Activated CD4-positive, alpha-beta memory T cell treated with anti-CD3 and anti-CD28 coated beads, Interleukin-2, amount 10 ng/mL, durations not matched to agents 7 days and 5 days (primary cell): ENCODE results near the gene KIF18B. TPM values are rescaled to one million over a fixed set of nuclear protein-coding genes. Genes with fewer than 3 reads are reported as not detected.

Experiments used
- CTCF ChIA-PET: fragments of 350-600 bp; sonication (Branson Sonifier 250); formaldehyde crosslinking; loops from one replicate; lab custom pipeline; 2021; ENCODE audit warnings: antibody characterized with exemption, inconsistent platforms; lab: Charles Lee
- POLR2A ChIA-PET: fragments of 350-600 bp; sonication (Branson Sonifier 250); formaldehyde crosslinking; loops from one replicate; lab custom pipeline; 2021; ENCODE audit warnings: antibody characterized with exemption; lab: Charles Lee
- DNase-seq: peaks from one replicate; pipeline ENCODE4 v3.0.0-alpha.2; 2020
- H3K27ac Mint-ChIP-seq: one replicate; pipeline ENCODE4 v1.8.0; 2021; ENCODE audit warnings: mild to moderate bottlenecking, mixed read lengths
- H3K27me3 Mint-ChIP-seq: one replicate; pipeline ENCODE4 v1.8.0; 2021; ENCODE audit warnings: mixed read lengths
- H3K36me3 Mint-ChIP-seq: one replicate; pipeline ENCODE4 v1.8.0; 2021; ENCODE audit warnings: low read depth, mixed read lengths
- H3K4me1 Mint-ChIP-seq: one replicate; pipeline ENCODE4 v1.8.0; 2021; ENCODE audit warnings: mixed read lengths
- H3K4me3 Mint-ChIP-seq: one replicate; pipeline ENCODE4 v1.8.0; 2021; ENCODE audit warnings: mild to moderate bottlenecking, mixed read lengths
- H3K9me3 Mint-ChIP-seq: one replicate; pipeline ENCODE4 v1.8.0; 2021; ENCODE audit warnings: mixed read lengths
- total RNA-seq, 2 experiments: library from RNA; stranded (reverse); gene quantifications; one replicate each; pipeline ENCODE4 v1.2.3, GENCODE V29; 2021

The KIF18B gene
- total RNA-seq, 2 experiments from 2014 or later, result 66.9 to 67.9 TPM

DNA sequence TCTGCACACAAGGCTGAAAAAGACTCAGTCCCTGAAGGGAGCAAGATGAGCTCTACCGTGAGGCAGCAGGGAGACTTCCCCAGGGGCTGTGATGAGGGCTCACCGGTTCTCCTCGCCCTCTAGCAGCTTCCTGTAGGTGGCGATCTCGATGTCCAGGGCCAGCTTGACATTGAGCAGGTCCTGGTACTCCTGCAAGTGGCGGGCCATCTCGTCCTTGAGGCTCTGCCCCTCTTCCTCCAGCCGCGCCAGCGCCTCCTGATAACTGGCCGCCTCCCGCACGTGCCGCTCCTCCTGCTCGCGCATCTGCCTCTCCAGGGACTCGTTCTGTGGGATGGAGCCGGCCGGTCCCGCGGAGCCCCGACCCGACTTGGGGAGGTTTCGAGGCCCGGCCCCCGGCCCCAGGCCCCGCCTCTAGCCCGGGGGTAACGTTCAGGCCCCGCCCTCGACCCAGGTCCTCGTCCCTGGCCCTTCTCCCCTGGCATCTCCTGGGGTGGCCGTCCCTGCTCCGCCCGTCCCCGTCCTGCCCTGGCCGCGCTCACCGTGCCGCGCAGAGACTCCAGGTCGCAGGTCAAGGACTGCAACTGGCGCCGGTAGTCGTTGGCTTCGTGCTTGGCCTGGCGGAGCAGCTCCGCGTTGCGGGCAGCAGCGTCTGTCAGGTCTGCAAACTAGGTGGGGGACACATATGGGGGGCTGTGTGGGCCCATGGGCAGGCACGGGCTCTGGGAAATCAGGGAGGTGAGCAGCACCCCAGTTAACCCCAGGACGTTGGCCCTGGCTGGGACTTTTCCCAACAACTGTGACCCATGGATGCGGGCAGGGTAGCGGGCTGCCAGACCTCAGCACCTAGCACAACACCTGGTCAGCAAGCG lies 36.2 kb downstream of the KIF18B start:
- DNase-seq, result peak; percentile 60
- ChIA-PET CTCF (interaction anchor here (1.0 to 1.8 kb wide), 4 partner anchors 12 to 112 kb away, joined by 3 to 6 read pairs (median 4); partner anchors contain the start of gene EFTUD2), POLR2A (interaction anchor here (1.8 to 2.4 kb wide), 2 partner anchors 13 to 36 kb away, joined by 6 read pairs; partner anchors contain the start of genes EFTUD2 and KIF18B)
- Mint-ChIP-seq H3K9me3 (no peaks in the 10 kb centered on the region), H3K4me3 (no peak overlapping the region), H3K27me3 (peaks cover 31% of the 10 kb centered on the region), H3K4me1 (peaks cover 14% of the 10 kb centered on the region), H3K36me3 (no peaks in the 10 kb centered on the region), H3K27ac (no peak overlapping the region)

DNA sequence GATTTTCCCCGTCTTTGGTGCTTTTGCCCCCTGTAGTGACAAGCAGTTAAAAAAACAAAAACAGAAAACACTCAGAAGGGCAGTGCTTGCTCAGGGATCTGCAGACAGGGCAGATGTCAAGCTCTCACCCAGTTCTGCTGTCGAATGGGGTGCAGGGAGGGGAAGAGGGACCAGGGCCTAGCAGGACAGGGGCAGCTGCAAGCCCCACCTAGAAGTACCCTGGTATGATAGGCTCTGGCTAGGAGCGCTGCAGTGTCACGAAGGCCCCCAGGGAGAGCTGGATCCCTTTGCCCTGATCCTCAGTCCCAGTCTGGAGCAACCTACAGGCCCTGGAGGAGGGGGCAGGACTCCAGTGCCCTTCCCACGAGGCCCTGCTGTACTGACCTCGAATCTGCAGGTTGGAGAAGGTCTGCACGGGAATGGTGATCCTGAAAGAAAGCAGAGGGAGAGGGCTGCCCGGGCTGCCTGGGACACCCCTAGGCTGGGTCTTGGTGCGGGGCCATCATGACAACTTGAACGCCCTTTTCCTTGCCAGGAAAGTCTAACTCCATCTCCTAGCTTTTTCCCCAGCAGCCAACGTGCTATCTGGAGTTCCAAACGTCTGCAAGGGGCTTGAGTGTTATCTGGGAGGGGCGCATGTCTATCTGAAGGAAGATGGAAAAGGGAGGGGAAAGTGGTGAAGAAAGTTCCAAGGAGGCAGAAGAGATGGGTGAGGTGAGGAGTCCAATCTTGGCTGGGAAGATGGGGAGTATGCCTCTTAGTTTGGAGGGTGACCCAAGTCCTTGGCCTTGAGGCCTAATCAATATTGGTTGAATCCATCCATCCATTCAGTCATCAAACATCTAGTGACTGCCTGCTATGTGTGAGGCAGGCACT lies 37.1 kb downstream of the KIF18B start:
- Mint-ChIP-seq H3K4me3 (no peak overlapping the region), H3K9me3 (no peaks in the 10 kb centered on the region), H3K27me3 (peaks cover 34% of the 10 kb centered on the region), H3K4me1 (peaks cover 14% of the 10 kb centered on the region), H3K36me3 (no peaks in the 10 kb centered on the region), H3K27ac (no peak overlapping the region)
- ChIA-PET CTCF (interaction anchor here (0.9 to 1.8 kb wide), 6 partner anchors 10 to 225 kb away, joined by 3 to 6 read pairs (median 4); partner anchors contain the start of genes ACBD4 and EFTUD2), POLR2A (interaction anchor here (1.8 to 2.4 kb wide), 2 partner anchors 12 to 37 kb away, joined by 6 read pairs; partner anchors contain the start of genes EFTUD2 and KIF18B)
- no peak for DNase-seq

DNA sequence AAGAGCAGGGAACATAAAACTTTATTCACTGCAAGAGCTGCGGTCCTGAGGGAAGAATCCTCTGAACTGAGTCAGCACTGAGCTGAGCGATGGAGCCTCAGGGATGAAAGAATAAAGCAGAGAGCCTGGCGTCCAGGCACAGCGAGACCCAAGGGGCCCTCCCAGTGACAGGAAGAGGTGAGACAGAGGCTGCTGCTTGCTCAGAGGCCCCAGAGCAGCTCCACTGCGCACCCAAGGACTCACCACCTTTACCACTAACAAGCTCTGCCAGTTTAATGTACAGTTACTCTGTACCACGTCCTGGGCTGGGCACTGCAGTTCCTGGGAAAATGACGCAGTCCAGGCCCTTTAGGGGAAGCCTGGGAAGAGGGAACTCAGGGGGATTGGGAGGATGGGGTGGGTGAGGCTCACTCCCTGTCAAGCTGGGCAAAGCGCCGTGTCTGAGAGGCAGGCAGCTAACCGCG lies 37.9 kb downstream of the KIF18B start:
- peaks cover 34% of the 10 kb centered on the region for H3K27me3 Mint-ChIP-seq
- ChIA-PET CTCF (interaction anchor here (0.9 to 1.8 kb wide), 3 partner anchors 11 to 226 kb away, joined by 3 to 6 read pairs (median 4); partner anchors contain the start of gene ACBD4), POLR2A (interaction anchor here (1.4 to 2.4 kb wide), 3 partner anchors 11 to 37 kb away, joined by 3 to 6 read pairs (median 6); partner anchors contain the start of genes EFTUD2 and KIF18B)
- H3K27ac Mint-ChIP-seq, result no peak overlapping the region
- H3K4me3 Mint-ChIP-seq, result no peak overlapping the region
- H3K9me3 Mint-ChIP-seq, result no peaks in the 10 kb centered on the region
- no peak for DNase-seq
- H3K36me3 Mint-ChIP-seq, result no peaks in the 10 kb centered on the region
- peaks cover 14% of the 10 kb centered on the region for H3K4me1 Mint-ChIP-seq

DNA sequence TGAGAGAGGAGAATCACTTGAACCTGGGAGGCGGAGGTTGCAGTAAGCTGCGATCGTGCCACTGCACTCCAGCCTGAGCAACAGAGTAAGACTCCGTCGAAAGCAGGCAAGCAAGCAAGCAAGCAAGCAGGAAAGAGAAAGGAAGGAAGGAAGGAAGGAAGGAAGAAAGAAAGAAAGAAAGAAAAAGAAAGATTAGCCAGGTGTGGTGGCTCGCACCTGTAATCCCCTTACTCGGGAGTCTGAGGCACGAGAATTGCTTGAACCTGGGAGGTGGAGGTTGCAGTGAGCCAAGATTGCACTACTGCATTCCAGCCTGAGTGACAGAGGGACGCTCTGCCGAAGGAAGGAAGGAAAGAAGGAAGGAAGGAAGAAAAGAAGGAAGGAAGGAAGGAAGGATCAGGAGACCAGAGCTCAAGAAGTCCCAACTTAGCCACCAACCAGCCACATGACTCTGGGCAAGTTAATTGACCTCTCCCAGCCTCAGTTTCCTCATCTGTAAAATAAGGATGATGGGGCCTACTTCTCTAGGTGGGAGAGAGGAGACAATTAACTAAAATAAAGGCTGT lies 38.7 kb downstream of the KIF18B start:
- CTCF ChIA-PET, result no interaction called here
- no peak for DNase-seq

DNA sequence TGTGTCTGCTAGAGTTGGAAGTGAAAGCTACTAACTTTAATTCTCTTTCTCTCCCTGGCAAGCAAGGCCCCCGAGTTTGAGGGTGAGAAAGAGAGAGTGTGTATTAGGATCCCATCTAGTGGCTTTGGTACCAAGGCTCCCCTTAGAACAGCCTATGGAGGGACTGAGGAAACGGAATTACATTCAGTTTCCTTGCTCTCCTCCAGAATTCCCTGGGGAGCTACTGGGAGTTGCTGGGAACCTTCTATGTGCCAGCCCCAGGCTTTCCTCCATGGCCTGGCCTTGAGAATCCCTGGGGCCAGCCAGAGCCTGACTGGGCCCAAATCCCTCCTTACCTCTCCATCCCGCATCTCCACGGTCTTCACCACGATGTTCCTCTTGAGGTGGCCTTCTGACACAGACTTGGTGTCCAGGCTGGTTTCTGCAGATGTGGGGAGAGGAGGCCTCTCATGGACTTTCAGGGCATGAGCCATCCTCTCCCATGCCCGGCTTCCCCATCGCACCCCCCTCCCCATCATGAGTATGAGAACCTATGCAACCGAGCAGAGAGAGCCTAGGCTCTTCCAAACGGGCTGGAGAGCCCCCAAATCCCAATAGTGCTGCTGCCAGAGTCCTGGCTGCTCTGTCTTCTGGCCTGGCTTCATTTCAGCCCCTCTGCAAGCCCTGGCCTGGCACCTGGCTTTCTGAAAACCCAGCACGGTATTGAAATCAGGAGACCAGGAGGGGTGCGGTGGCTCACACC lies 39.7 kb downstream of the KIF18B start:
- H3K4me3 Mint-ChIP-seq, result no peak overlapping the region
- no peaks in the 10 kb centered on the region for H3K36me3 Mint-ChIP-seq
- H3K4me1 Mint-ChIP-seq, result peaks cover 9% of the 10 kb centered on the region
- no peaks in the 10 kb centered on the region for H3K9me3 Mint-ChIP-seq
- H3K27ac Mint-ChIP-seq, result no peak overlapping the region
- peaks cover 24% of the 10 kb centered on the region for H3K27me3 Mint-ChIP-seq
- POLR2A ChIA-PET, result interaction anchor here (0.9 to 1.4 kb wide), 2 partner anchors 25 to 38 kb away, joined by 3 read pairs; no protein-coding TSS in a partner anchor
- DNase-seq, result no peak
- CTCF ChIA-PET, result no interaction called here

More for the DNA sequence above, 38.7 kb downstream of the KIF18B start:
- H3K4me3 Mint-ChIP-seq, result no peak overlapping the region
- H3K4me1 Mint-ChIP-seq, result peaks cover 14% of the 10 kb centered on the region
- POLR2A ChIA-PET, result interaction anchor here (1.4 kb wide), 1 partner anchor 38 kb away, joined by 3 read pairs; no protein-coding TSS in a partner anchor
- H3K27ac Mint-ChIP-seq, result no peak overlapping the region
- no peaks in the 10 kb centered on the region for H3K9me3 Mint-ChIP-seq
- H3K36me3 Mint-ChIP-seq, result no peaks in the 10 kb centered on the region
- H3K27me3 Mint-ChIP-seq, result peaks cover 31% of the 10 kb centered on the region

DNA sequence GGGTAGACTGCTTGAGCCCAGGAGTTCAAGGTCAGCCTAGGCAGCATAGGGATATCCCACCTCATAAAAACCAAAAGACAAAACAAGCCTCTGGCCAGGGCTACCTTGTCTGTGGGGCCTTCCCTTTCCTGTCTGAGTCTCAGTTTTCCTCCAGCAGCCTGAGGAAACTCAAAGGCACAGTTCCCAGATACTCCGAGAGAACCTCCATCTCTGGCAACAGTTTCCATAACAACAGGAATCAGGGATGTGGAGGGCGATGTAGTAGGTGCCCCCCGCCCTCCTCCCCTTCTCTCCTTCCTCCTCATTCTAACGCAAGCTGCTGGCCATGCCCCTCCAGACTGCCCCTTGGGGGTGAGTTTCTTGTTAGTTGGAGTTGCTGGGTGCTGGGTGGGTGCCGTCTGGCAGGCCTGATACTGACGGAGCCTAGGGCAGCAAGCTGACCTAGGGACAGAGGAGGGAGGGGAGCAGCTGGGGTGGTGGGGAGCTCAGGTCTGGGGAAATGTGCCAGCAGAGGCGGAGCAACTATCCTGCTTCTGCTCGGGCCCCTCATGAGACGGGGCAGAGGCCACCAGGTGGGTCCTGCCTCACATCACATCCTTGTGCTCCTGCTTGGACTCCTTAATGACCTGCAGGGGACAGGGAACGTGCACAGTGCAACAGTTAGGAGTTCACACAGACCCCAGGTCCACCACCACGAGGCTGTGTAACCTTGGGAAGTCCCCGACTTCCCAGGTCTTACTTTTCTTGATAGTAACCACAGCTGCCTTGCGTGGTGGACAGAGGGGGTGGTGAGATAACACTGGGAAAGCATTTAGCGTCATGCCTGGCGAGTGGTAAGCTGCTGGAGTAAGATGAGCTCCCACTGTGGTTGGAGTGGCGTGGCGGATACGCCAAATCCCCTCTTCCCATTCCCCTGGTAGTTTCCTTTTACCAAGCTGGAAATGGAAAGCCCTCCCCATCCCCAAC lies 40.5 kb downstream of the KIF18B start:
- H3K9me3 Mint-ChIP-seq, result no peaks in the 10 kb centered on the region
- ChIA-PET POLR2A (interaction anchor here (0.9 kb wide), 1 partner anchor 26 kb away, joined by 3 read pairs; no protein-coding TSS in a partner anchor), CTCF (no interaction called here)
- H3K36me3 Mint-ChIP-seq, result no peaks in the 10 kb centered on the region
- H3K4me3 Mint-ChIP-seq, result no peak overlapping the region
- no peak for DNase-seq
- no peak overlapping the region for H3K27ac Mint-ChIP-seq
- peaks cover 8% of the 10 kb centered on the region for H3K4me1 Mint-ChIP-seq
- peaks cover 21% of the 10 kb centered on the region for H3K27me3 Mint-ChIP-seq

DNA sequence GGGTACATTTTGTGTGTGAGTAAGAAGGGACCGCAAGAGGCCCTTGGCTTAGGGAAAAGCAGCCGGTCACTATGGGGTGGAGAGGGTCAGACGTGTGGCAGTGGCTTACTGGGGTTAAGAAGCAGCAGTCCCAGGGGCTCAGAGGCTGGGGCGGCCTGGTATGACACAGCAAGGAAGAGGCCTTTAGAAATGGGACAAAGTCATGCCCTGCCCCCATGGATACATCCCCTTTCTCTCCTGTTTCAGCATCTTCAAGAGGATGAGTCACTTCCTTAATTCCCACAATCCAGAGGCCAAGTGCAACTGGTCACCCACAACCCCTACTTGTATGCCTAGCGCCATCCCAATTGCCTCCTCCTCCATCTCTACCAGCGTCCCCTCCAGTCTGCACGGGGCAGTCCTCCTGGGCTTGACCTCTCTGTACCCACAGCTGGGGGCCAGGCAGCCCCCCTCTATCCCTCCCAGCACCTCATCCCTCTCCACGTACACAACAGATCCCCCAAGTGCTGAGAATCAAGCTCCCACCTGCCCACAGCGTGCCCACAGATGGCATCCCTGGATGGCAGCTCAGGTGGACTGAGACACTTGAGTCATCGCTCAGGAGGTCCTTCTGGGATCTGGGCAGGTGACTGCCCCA lies 41.4 kb downstream of the KIF18B start:
- Mint-ChIP-seq H3K9me3 (no peaks in the 10 kb centered on the region), H3K27ac (no peak overlapping the region), H3K27me3 (peaks cover 24% of the 10 kb centered on the region), H3K36me3 (no peaks in the 10 kb centered on the region), H3K4me1 (peaks cover 5% of the 10 kb centered on the region), H3K4me3 (no peak overlapping the region)
- DNase-seq, result no peak
- ChIA-PET CTCF (no interaction called here), POLR2A (no interaction called here)

DNA sequence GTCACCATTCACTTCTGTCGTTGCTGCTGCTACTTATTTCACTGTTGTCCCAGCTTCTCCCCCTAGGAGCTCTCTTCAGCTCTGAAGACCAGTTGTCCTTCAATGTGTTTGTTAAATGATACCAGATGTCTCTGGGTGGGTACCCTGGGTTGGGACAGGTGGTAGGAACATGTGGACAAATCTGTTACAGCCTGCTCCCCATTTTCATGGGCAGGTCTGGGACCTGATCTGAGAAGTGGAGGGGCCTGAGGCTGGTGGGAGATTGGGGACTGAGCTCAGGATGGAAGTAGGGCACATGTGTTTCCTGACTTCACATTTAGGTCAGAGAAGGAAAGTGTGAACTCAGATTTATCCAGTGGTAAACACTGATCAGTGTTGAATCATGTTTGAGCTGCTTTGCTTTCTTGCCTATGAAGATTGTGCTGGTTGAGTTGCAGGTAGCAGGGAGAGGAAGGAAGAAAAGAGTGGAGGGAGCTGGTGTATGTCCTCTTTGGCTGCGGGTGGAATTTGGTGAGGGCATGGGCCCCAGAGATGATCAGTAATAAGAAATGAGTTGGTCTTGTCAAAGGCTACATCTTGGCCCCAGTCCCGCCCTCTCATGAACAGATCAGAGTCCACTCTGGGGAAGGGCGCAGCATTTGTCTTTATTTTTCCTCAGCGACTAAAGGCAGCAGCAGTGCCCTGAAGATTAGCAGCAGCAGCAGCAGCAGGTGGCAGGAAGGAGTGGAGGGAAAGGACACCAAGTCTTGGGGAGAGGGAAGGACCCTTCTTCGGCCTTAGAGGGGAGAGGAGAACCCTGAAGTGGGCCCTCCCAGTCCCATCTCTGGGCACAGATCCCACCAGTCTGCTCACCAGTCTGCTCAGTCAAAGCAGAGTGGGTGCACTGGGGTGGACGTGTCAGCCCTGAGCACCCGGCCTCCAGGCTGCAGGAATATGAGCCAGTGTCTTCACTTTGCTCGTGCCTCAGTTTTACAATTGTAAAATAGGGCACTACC lies 42.3 kb downstream of the KIF18B start:
- H3K4me1 Mint-ChIP-seq, result peaks cover 3% of the 10 kb centered on the region
- H3K27ac Mint-ChIP-seq, result no peak overlapping the region
- ChIA-PET CTCF (interaction anchor here (1.1 kb wide), 1 partner anchor 230 kb away, joined by 3 read pairs; the partner anchor contains the start of gene ACBD4), POLR2A (no interaction called here)
- peaks cover 17% of the 10 kb centered on the region for H3K27me3 Mint-ChIP-seq
- no peaks in the 10 kb centered on the region for H3K9me3 Mint-ChIP-seq
- DNase-seq, result no peak
- no peaks in the 10 kb centered on the region for H3K36me3 Mint-ChIP-seq
- H3K4me3 Mint-ChIP-seq, result no peak overlapping the region

DNA sequence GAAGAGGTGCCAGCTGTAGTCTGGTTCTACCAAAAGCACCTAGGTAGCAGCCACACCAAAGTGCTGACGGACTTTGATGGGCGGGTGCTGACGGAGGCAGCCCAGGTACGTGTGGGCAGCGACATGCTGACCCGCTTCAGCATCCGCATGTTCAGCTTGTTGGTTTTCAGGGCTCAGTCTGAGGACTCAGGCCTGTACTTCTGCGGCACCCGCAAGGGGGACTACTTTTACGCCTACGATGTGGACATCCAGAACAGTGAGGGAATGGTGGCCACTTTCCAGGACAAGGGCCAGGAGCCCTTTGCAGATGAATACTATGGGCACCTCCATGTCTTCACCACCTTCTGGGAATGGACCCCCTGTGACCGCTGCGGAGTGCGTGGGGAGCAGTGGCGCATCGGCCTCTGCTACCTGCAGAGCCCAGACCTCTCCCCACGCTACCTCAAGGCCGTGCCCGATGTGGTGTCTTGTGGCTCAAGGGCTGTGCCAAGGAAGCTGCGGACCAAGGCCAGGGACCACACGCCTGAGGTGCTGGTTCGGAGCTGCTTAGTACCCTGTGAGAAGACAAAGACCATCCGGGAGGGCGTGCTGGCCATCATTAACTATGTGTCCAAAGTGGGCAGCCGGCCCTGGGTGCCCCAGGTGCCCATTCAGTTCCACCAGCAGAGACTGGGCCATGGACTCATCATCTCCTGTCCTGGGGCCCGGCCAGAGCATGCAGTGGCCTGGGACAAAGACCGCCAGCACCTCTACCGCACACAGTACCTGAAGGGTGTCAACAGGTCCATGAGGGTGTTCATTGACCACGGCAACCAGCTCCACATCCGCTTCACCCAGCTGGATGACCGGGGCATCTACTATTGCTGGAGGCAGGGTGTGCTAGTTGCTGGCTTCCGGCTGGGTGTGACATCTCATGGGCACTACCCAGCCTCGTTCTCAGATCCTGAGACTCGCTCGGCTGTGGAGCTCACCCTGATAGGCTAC lies 43.3 kb downstream of the KIF18B start:
- Mint-ChIP-seq H3K27me3 (peaks cover 17% of the 10 kb centered on the region), H3K9me3 (no peaks in the 10 kb centered on the region), H3K36me3 (no peaks in the 10 kb centered on the region), H3K27ac (no peak overlapping the region), H3K4me3 (no peak overlapping the region), H3K4me1 (peaks cover 10% of the 10 kb centered on the region)
- POLR2A ChIA-PET, result no interaction called here
- CTCF ChIA-PET, result interaction anchor here (1.1 kb wide), 1 partner anchor 231 kb away, joined by 3 read pairs; the partner anchor contains the start of gene ACBD4
- no peak for DNase-seq
